ENCODE measurements around the gene CENPV.
"Not testable (repeated sequence)": the region's sequence is repeated elsewhere in the genome, so short reads cannot be mapped to it uniquely, and the experiment has no call there.

The CENPV gene

GRCh38 chr17:16353317-16354174 lies at the start of gene CENPV:
CENPV (minus strand) TSS chr17:16353469; CDS start chr17:16353436, 33 bp downstream.
- TF ChIP-seq, protein P1, sequence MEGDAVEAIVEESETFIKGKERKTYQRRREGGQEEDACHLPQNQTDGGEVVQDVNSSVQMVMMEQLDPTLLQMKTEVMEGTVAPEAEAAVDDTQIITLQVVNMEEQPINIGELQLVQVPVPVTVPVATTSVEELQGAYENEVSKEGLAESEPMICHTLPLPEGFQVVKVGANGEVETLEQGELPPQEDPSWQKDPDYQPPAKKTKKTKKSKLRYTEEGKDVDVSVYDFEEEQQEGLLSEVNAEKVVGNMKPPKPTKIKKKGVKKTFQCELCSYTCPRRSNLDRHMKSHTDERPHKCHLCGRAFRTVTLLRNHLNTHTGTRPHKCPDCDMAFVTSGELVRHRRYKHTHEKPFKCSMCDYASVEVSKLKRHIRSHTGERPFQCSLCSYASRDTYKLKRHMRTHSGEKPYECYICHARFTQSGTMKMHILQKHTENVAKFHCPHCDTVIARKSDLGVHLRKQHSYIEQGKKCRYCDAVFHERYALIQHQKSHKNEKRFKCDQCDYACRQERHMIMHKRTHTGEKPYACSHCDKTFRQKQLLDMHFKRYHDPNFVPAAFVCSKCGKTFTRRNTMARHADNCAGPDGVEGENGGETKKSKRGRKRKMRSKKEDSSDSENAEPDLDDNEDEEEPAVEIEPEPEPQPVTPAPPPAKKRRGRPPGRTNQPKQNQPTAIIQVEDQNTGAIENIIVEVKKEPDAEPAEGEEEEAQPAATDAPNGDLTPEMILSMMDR (IDR thresholded peaks at IDR 0.05; ENCODE audit: insufficient read depth, low read depth, low read length, missing control alignments): no peak
- DNase-seq (ENCODE audit: low read depth): peak; percentile 44
- H3K4me3 ChIP-seq (ENCODE audit: low read length): peak within 1 kb of the TSS; percentile 43

DNA sequence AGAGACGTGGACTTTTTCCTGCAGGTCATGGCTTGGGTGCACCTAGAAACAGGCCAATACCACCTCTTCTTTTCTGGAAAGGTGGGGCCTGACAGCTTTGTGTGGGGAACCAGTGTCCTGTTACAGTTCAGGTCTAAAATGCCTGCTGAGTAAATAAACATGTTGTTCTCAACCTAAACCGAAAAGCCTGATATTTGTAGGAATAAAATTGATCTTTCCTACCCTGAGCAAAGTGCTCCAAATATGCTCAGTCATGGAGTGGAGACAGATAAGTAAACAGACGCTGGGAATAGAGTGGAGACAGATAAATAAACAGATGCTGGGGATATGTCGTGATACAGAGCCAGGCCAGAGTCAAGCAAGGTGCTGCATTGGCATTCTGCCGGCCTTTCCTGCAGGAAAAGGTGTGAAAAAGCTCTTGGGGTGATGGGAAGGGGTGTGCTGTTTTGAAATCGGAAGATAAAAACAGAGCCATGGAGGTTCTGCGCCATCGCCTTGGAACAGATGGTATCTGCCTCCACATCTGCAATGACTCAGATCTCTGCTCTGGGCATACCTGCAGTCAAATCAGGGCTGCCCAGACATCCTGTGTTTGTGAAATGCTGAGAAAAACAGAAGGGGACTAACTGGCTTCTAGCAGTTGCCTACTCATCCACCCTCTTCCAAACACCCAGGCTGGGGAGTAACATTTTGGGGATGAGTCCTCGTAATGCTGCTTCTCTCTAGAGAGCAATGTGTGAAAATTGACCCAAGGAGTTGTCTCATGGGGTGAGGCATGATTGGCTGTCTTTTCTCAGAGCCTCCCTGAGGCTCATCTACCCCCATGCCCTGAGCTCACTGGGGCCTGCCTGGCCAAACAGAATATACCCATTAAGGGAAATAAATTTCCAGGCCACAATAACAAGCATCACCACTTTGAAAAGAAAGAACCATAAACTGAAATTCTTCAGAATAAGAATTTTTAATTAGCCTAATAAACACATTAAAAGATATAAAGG lies 45.3 kb upstream of the CENPV start:
- peak; percentile 53 for DNase-seq (ENCODE audit: low read depth)
- H3K4me3 ChIP-seq (ENCODE audit: low read length): no peak overlapping the region
- TF ChIP-seq, protein P1 (IDR thresholded peaks at IDR 0.05; ENCODE audit: insufficient read depth, low read depth, low read length, missing control alignments): no peak

- not testable (repeated sequence) for H3K4me3 ChIP-seq (ENCODE audit: low read length); DNase-seq (ENCODE audit: low read depth)
These were observed 43.4 kb upstream of the CENPV start for GRCh38 chr17:16396693-16397092.

- not testable (repeated sequence) for DNase-seq (ENCODE audit: low read depth); H3K4me3 ChIP-seq (ENCODE audit: low read length)
These were observed 42.6 kb upstream of the CENPV start for GRCh38 chr17:16395887-16396286.

GRCh38 chr17:16392491-16392890 lies 39.2 kb upstream of the CENPV start:
- not testable (repeated sequence) for DNase-seq (ENCODE audit: low read depth); H3K4me3 ChIP-seq (ENCODE audit: low read length)

GRCh38 chr17:16391451-16391850 lies 38.2 kb upstream of the CENPV start:
- TF ChIP-seq, protein P1 (IDR thresholded peaks at IDR 0.05; ENCODE audit: insufficient read depth, low read depth, low read length, missing control alignments): no peak
- no peak overlapping the region for H3K4me3 ChIP-seq (ENCODE audit: low read length)
- no peak for DNase-seq (ENCODE audit: low read depth)

GRCh38 chr17:16386126-16386507 lies 32.8 kb upstream of the CENPV start:
- DNase-seq (ENCODE audit: low read depth); H3K4me3 ChIP-seq (ENCODE audit: low read length): not testable (repeated sequence)

DNA sequence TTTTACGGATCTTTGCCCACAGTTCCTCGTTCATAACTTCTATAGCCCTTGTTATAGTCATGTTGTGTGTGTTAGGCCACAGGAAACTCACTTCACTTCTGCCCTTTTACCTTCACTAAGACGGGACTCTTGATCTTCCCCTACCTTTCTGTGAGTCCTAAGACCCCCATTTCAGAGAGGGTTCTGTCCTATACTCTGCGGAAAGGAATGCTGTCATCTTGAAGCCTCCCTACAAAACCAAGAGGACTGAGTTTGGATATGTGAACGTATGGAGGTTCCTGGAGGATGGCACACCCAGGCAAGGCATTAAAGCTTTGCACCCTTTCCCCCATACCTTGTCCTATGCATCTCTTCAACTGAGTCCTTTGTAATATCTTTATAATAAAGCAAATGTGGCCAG lies 31.3 kb upstream of the CENPV start:
- no peak for DNase-seq (ENCODE audit: low read depth)
- H3K4me3 ChIP-seq (ENCODE audit: low read length): no peak overlapping the region

More for the DNA sequence above, 31.3 kb upstream of the CENPV start:
- TF ChIP-seq, protein P1 (IDR thresholded peaks at IDR 0.05; ENCODE audit: insufficient read depth, low read depth, low read length, missing control alignments): no peak

All from epithelial cell of esophagus (primary cell).